ENCODE data around the gene HSPA1A.
A peak's percentile ranks its signal among the peaks of the same experiment; 100 is the strongest.

Gene HSPA1A
- 13.4 to 136 (median 21.4) reads per million in 9 experiments for total RNA-seq

- Mint-ChIP-seq H3K27ac (peak within 1 kb of the TSS; percentile 79 to 95), H3K9me3 (no peaks in the 10 kb centered on the region), H3K27me3 (no peaks in the 10 kb centered on the region), H3K4me3 (peak within 1 kb of the TSS; percentile 94 to 97), H3K36me3 (ENCODE audit: insufficient read depth) (peaks cover 16% of the 10 kb centered on the region), H3K4me1 (ENCODE audit: low read depth in 2 of 2) (peaks cover 36 to 40% of the 10 kb centered on the region in 2 donors)
- DNase-seq (peak in 1 of 3 experiments; percentile 18), ATAC-seq (replicated peaks) (peak; percentile 23)
Observed at GRCh38 chr6:31815025-31815838, at the start of gene HSPA1A, which contains the start of gene HSPA1L. Gene HSPA1A (plus strand): TSS chr6:31815543. CDS start chr6:31815757, 214 bp downstream. Gene HSPA1L (minus strand): TSS chr6:31815283. CDS start chr6:31811972, 3,311 bp downstream.

- no peak overlapping the region for H3K4me3 Mint-ChIP-seq
- DNase-seq (no peak), ATAC-seq (replicated peaks) (no peak)
- peaks cover 6% of the 10 kb centered on the region for H3K36me3 Mint-ChIP-seq (ENCODE audit: insufficient read depth)
- H3K27ac Mint-ChIP-seq, result peak overlapping the region in 1 of 2 donors; percentile 35
- no peaks in the 10 kb centered on the region for H3K9me3 Mint-ChIP-seq
- peaks cover 6 to 13% of the 10 kb centered on the region in 2 donors for H3K4me1 Mint-ChIP-seq (ENCODE audit: low read depth in 2 of 2)
- no peaks in the 10 kb centered on the region for H3K27me3 Mint-ChIP-seq
Observed at GRCh38 chr6:31765559-31765909, 49.8 kb upstream of the HSPA1A start.

- H3K9me3 Mint-ChIP-seq, result no peaks in the 10 kb centered on the region
- no peak overlapping the region for H3K27ac Mint-ChIP-seq
- no peaks in the 10 kb centered on the region for H3K27me3 Mint-ChIP-seq
- H3K4me1 Mint-ChIP-seq (ENCODE audit: low read depth in 2 of 2), result peaks cover 7 to 15% of the 10 kb centered on the region in 2 donors
- H3K36me3 Mint-ChIP-seq (ENCODE audit: insufficient read depth), result peaks cover 6% of the 10 kb centered on the region
- ATAC-seq (replicated peaks) (no peak), DNase-seq (no peak)
- H3K4me3 Mint-ChIP-seq, result no peak overlapping the region
Observed at GRCh38 chr6:31765910-31766794, 49.2 kb upstream of the HSPA1A start.

- Mint-ChIP-seq H3K9me3 (no peaks in the 10 kb centered on the region), H3K36me3 (ENCODE audit: insufficient read depth) (peaks cover 5% of the 10 kb centered on the region), H3K27ac (no peak overlapping the region), H3K4me1 (ENCODE audit: low read depth in 2 of 2) (peaks cover 12 to 20% of the 10 kb centered on the region in 2 donors), H3K4me3 (no peak overlapping the region), H3K27me3 (no peaks in the 10 kb centered on the region)
- ATAC-seq (replicated peaks) (no peak), DNase-seq (no peak)
Observed at GRCh38 chr6:31767096-31767645, 48.2 kb upstream of the HSPA1A start.

- Mint-ChIP-seq H3K27me3 (no peaks in the 10 kb centered on the region), H3K27ac (no peak overlapping the region), H3K9me3 (no peaks in the 10 kb centered on the region), H3K36me3 (ENCODE audit: insufficient read depth) (peaks cover 8% of the 10 kb centered on the region), H3K4me1 (ENCODE audit: low read depth in 2 of 2) (peaks cover 21 to 23% of the 10 kb centered on the region in 2 donors), H3K4me3 (no peak overlapping the region)
- ATAC-seq (replicated peaks) (no peak), DNase-seq (no peak)
Observed at GRCh38 chr6:31768363-31769257, 46.7 kb upstream of the HSPA1A start.

GRCh38 chr6:31769684-31770371 is 45.5 kb upstream of the HSPA1A start:
- Mint-ChIP-seq H3K27me3 (no peaks in the 10 kb centered on the region), H3K9me3 (no peaks in the 10 kb centered on the region), H3K4me1 (ENCODE audit: low read depth in 2 of 2) (peaks cover 18 to 21% of the 10 kb centered on the region in 2 donors), H3K4me3 (no peak overlapping the region), H3K27ac (peak overlapping the region; percentile 73 to 89), H3K36me3 (ENCODE audit: insufficient read depth) (peaks cover 8% of the 10 kb centered on the region)
- ATAC-seq (replicated peaks) (peak; percentile 82), DNase-seq (peak; percentile 80 to 84 (median 82))

- H3K9me3 Mint-ChIP-seq, result no peaks in the 10 kb centered on the region
- no peaks in the 10 kb centered on the region for H3K27me3 Mint-ChIP-seq
- H3K36me3 Mint-ChIP-seq (ENCODE audit: insufficient read depth), result peaks cover 8% of the 10 kb centered on the region
- no peak for DNase-seq
- H3K27ac Mint-ChIP-seq, result no peak overlapping the region
- no peak for ATAC-seq (replicated peaks)
- peak overlapping the region in 1 of 2 donors; percentile 31 for H3K4me3 Mint-ChIP-seq
- H3K4me1 Mint-ChIP-seq (ENCODE audit: low read depth in 2 of 2), result peaks cover 24 to 26% of the 10 kb centered on the region in 2 donors
Observed at GRCh38 chr6:31770860-31771259, 44.5 kb upstream of the HSPA1A start.

GRCh38 chr6:31771992-31772358 is 43.4 kb upstream of the HSPA1A start:
- Mint-ChIP-seq H3K4me3 (peak overlapping the region in 1 of 2 donors; percentile 71), H3K36me3 (ENCODE audit: insufficient read depth) (peaks cover 13% of the 10 kb centered on the region), H3K4me1 (ENCODE audit: low read depth in 2 of 2) (peaks cover 35 to 37% of the 10 kb centered on the region in 2 donors), H3K27ac (no peak overlapping the region), H3K9me3 (no peaks in the 10 kb centered on the region), H3K27me3 (no peaks in the 10 kb centered on the region)
- ATAC-seq (replicated peaks) (no peak), DNase-seq (no peak)

- Mint-ChIP-seq H3K27me3 (no peaks in the 10 kb centered on the region), H3K9me3 (no peaks in the 10 kb centered on the region), H3K27ac (peak overlapping the region in 1 of 2 donors; percentile 86), H3K36me3 (ENCODE audit: insufficient read depth) (peaks cover 14% of the 10 kb centered on the region), H3K4me1 (ENCODE audit: low read depth in 2 of 2) (peaks cover 35 to 38% of the 10 kb centered on the region in 2 donors), H3K4me3 (no peak overlapping the region)
- DNase-seq (no peak), ATAC-seq (replicated peaks) (no peak)
Observed at GRCh38 chr6:31775184-31775583, 40.2 kb upstream of the HSPA1A start.

- no peak for DNase-seq
- peak overlapping the region; percentile 91 to 94 for H3K27ac Mint-ChIP-seq
- H3K4me3 Mint-ChIP-seq, result peak overlapping the region; percentile 64 to 80
- H3K9me3 Mint-ChIP-seq, result no peaks in the 10 kb centered on the region
- peaks cover 18% of the 10 kb centered on the region for H3K36me3 Mint-ChIP-seq (ENCODE audit: insufficient read depth)
- no peaks in the 10 kb centered on the region for H3K27me3 Mint-ChIP-seq
- ATAC-seq (replicated peaks), result no peak
- H3K4me1 Mint-ChIP-seq (ENCODE audit: low read depth in 2 of 2), result peaks cover 35 to 38% of the 10 kb centered on the region in 2 donors
Observed at GRCh38 chr6:31775633-31776484, 39.5 kb upstream of the HSPA1A start.

GRCh38 chr6:31776485-31776988 is 38.8 kb upstream of the HSPA1A start:
- Mint-ChIP-seq H3K4me1 (ENCODE audit: low read depth in 2 of 2) (peaks cover 30 to 32% of the 10 kb centered on the region in 2 donors), H3K27ac (peak overlapping the region; percentile 91 to 94), H3K27me3 (no peaks in the 10 kb centered on the region), H3K4me3 (peak overlapping the region; percentile 64 to 80), H3K9me3 (no peaks in the 10 kb centered on the region), H3K36me3 (ENCODE audit: insufficient read depth) (peaks cover 18% of the 10 kb centered on the region)
- ATAC-seq (replicated peaks) (peak; percentile 14), DNase-seq (no peak)

All from effector memory CD8-positive, alpha-beta T cell (primary cell).